Lower lobe of right lung (tissue), 2 donors: ENCODE data around the gene TMC8. TPM values are rescaled to one million over a fixed set of nuclear protein-coding genes. Genes with fewer than 3 reads are reported as not detected.

ENCODE experiments used
- ATAC-seq, 2 donors: fragments of 200-7000 bp; cut with Tn5 transposase; one replicate each; pipeline ENCODE4 v1.9.1; 2020 to 2022; ENCODE audit warnings: mild to moderate bottlenecking in 2 of 2, moderate library complexity in 2 of 2
- DNase-seq: peaks from one replicate; pipeline ENCODE4 v3.0.0-alpha.2; 2020
- H3K27ac ChIP-seq: fragments of 200-600 bp; one replicate; pipeline ENCODE4 v1.8.0; 2022
- H3K27me3 ChIP-seq: fragments of 200-600 bp; one replicate; pipeline ENCODE4 v1.8.0; 2022; ENCODE audit warnings: low read depth
- H3K36me3 ChIP-seq: fragments of 200-600 bp; one replicate; pipeline ENCODE4 v1.8.0; 2022; ENCODE audit warnings: mild to moderate bottlenecking
- H3K4me1 ChIP-seq: fragments of 200-600 bp; one replicate; pipeline ENCODE4 v1.8.0; 2022
- H3K4me3 ChIP-seq: fragments of 200-600 bp; one replicate; pipeline ENCODE4 v1.8.0; 2022; ENCODE audit warnings: mild to moderate bottlenecking
- H3K9me3 ChIP-seq: fragments of 200-600 bp; one replicate; pipeline ENCODE4 v1.8.0; 2022
- CTCF ChIP-seq: fragments of 200-600 bp; IDR thresholded peaks from one replicate; pipeline ENCODE4 v1.8.0; 2022; ENCODE audit warnings: antibody characterized with exemption, mild to moderate bottlenecking
- intact Hi-C: fragments of 100-400 bp; cut with DNase I; formaldehyde crosslinking; loops from one replicate; pipeline ENCODE4 v1.11.0; 2022
- total RNA-seq: library from RNA; stranded (reverse); fragmentation: NEBNext Ultra II Directional; extraction: Animal tissue kit (Norgen Biotek cat#: 25700); gene quantifications from one replicate; pipeline ENCODE4 v1.2.1, GENCODE V29; 2021
- donor health status: DM: no; HTN: yes; CAD: no; lungs with severe emphysema.

Gene TMC8
- total RNA-seq, 1 donor from 2014 or later = 33.8 TPM

- Histone ChIP-seq H3K27ac (no peak overlapping the region), H3K4me1 (no peaks in the 10 kb centered on the region), H3K36me3 (peaks cover 85% of the 10 kb centered on the region), H3K9me3 (no peaks in the 10 kb centered on the region), H3K27me3 (no peaks in the 10 kb centered on the region), H3K4me3 (no peak overlapping the region)
- DNase-seq = no peak
- ATAC-seq = no peak
- intact Hi-C loops = no loop called here
- TF ChIP-seq CTCF = no peak
These were observed 29.5 kb upstream of the TMC8 start for GRCh38 chr17:78101112-78101511.

- Histone ChIP-seq H3K9me3 (no peaks in the 10 kb centered on the region), H3K27me3 (no peaks in the 10 kb centered on the region), H3K27ac (no peak overlapping the region), H3K36me3 (peaks cover 85% of the 10 kb centered on the region), H3K4me3 (no peak overlapping the region), H3K4me1 (no peaks in the 10 kb centered on the region)
- ATAC-seq = no peak
- no peak for DNase-seq
- intact Hi-C loops = no loop called here
- no peak for TF ChIP-seq CTCF
These were observed 29.0 kb upstream of the TMC8 start for GRCh38 chr17:78101542-78101941.

GRCh38 chr17:78103311-78103710 lies 27.3 kb upstream of the TMC8 start:
- Histone ChIP-seq H3K36me3 (peaks cover 73% of the 10 kb centered on the region), H3K4me3 (no peak overlapping the region), H3K27ac (no peak overlapping the region), H3K9me3 (no peaks in the 10 kb centered on the region), H3K27me3 (no peaks in the 10 kb centered on the region), H3K4me1 (no peaks in the 10 kb centered on the region)
- intact Hi-C loops = no loop called here
- ATAC-seq (no peak), DNase-seq (no peak)
- no peak for TF ChIP-seq CTCF

GRCh38 chr17:78104540-78104941 lies 26.0 kb upstream of the TMC8 start:
- no peaks in the 10 kb centered on the region for H3K4me1 ChIP-seq
- no peak for DNase-seq
- no peak overlapping the region for H3K4me3 ChIP-seq
- peak in 1 of 2 donors; percentile 47 for ATAC-seq
- H3K27ac ChIP-seq = no peak overlapping the region
- no peaks in the 10 kb centered on the region for H3K9me3 ChIP-seq
- intact Hi-C loops = no loop called here
- TF ChIP-seq CTCF = no peak
- H3K27me3 ChIP-seq = no peaks in the 10 kb centered on the region
- peaks cover 72% of the 10 kb centered on the region for H3K36me3 ChIP-seq

GRCh38 chr17:78105101-78105500 lies 25.5 kb upstream of the TMC8 start:
- Histone ChIP-seq H3K9me3 (no peaks in the 10 kb centered on the region), H3K4me1 (no peaks in the 10 kb centered on the region), H3K27me3 (no peaks in the 10 kb centered on the region), H3K27ac (no peak overlapping the region), H3K36me3 (peaks cover 72% of the 10 kb centered on the region), H3K4me3 (no peak overlapping the region)
- intact Hi-C loops = no loop called here
- no peak for ATAC-seq
- no peak for DNase-seq
- no peak for TF ChIP-seq CTCF

GRCh38 chr17:78105551-78105950 lies 25.0 kb upstream of the TMC8 start:
- Histone ChIP-seq H3K9me3 (no peaks in the 10 kb centered on the region), H3K4me1 (no peaks in the 10 kb centered on the region), H3K27ac (no peak overlapping the region), H3K4me3 (no peak overlapping the region), H3K36me3 (peaks cover 72% of the 10 kb centered on the region), H3K27me3 (no peaks in the 10 kb centered on the region)
- intact Hi-C loops = no loop called here
- no peak for TF ChIP-seq CTCF
- DNase-seq (no peak), ATAC-seq (no peak)
